ENCODE results near the gene UCP2. TPM values are rescaled to one million over a fixed set of nuclear protein-coding genes. Genes with fewer than 3 reads are reported as not detected.

UCP2 gene
- total RNA-seq, 2 experiments from 2014 or later: 400 to 407 TPM

- DNase-seq: no peak
- CTCF ChIA-PET: interaction anchor here (1.0 to 1.6 kb wide), 2 partner anchors 12 to 363 kb away, joined by 3 read pairs; no protein-coding TSS in a partner anchor
Observed at GRCh38 chr11:73957654-73958361, 24.8 kb downstream of the UCP2 start.

GRCh38 chr11:73956876-73957653, 25.6 kb downstream of the UCP2 start:
- POLR2A ChIA-PET: interaction anchor here (0.6 kb wide), 1 partner anchor 23 kb away, joined by 3 read pairs; no protein-coding TSS in a partner anchor

More at GRCh38 chr11:73957654-73958361, 24.8 kb downstream of the UCP2 start:
- Mint-ChIP-seq H3K4me3 (no peak overlapping the region), H3K36me3 (ENCODE audit: low read depth) (no peaks in the 10 kb centered on the region), H3K27me3 (peaks cover 12% of the 10 kb centered on the region), H3K9me3 (no peaks in the 10 kb centered on the region), H3K4me1 (peaks cover 4% of the 10 kb centered on the region), H3K27ac (no peak overlapping the region)
- POLR2A ChIA-PET: interaction anchor here (0.6 kb wide), 1 partner anchor 22 kb away, joined by 3 read pairs; no protein-coding TSS in a partner anchor

GRCh38 chr11:73951797-73952196, 30.8 kb downstream of the UCP2 start:
- ChIA-PET CTCF (no interaction called here), POLR2A (no interaction called here)
- Mint-ChIP-seq H3K27me3 (peaks cover 5% of the 10 kb centered on the region), H3K36me3 (ENCODE audit: low read depth) (no peaks in the 10 kb centered on the region), H3K27ac (no peak overlapping the region), H3K4me3 (no peak overlapping the region), H3K4me1 (no peaks in the 10 kb centered on the region), H3K9me3 (no peaks in the 10 kb centered on the region)
- no peak for DNase-seq

More at GRCh38 chr11:73956876-73957653, 25.6 kb downstream of the UCP2 start:
- Mint-ChIP-seq H3K27ac (no peak overlapping the region), H3K4me3 (no peak overlapping the region), H3K36me3 (ENCODE audit: low read depth) (no peaks in the 10 kb centered on the region), H3K4me1 (peaks cover 4% of the 10 kb centered on the region), H3K9me3 (no peaks in the 10 kb centered on the region), H3K27me3 (peaks cover 11% of the 10 kb centered on the region)
- CTCF ChIA-PET: interaction anchor here (0.7 to 1.6 kb wide), 3 partner anchors 11 to 364 kb away, joined by 3 read pairs; no protein-coding TSS in a partner anchor
- no peak for DNase-seq

GRCh38 chr11:73950869-73951710, 31.6 kb downstream of the UCP2 start, which contains the start of gene DNAJB13:
Gene DNAJB13, plus strand, starts transcription at chr11:73951026. Its CDS starts 44 bp downstream, at chr11:73951070.
- no peak within 1 kb of the TSS for H3K27ac Mint-ChIP-seq
- CTCF ChIA-PET: interaction anchor here (0.6 kb wide), 1 partner anchor 163 kb away, joined by 4 read pairs; no protein-coding TSS in a partner anchor
- H3K9me3 Mint-ChIP-seq: no peaks in the 10 kb centered on the region
- POLR2A ChIA-PET: no interaction called here
- H3K4me1 Mint-ChIP-seq: no peaks in the 10 kb centered on the region
- peak; percentile 45 for DNase-seq
- peaks cover 4% of the 10 kb centered on the region for H3K27me3 Mint-ChIP-seq
- no peaks in the 10 kb centered on the region for H3K36me3 Mint-ChIP-seq (ENCODE audit: low read depth)
- H3K4me3 Mint-ChIP-seq: no peak within 1 kb of the TSS

GRCh38 chr11:73949912-73950311, 32.7 kb downstream of the UCP2 start:
- no peaks in the 10 kb centered on the region for H3K27me3 Mint-ChIP-seq
- no peak overlapping the region for H3K27ac Mint-ChIP-seq
- no peak for DNase-seq
- ChIA-PET POLR2A (no interaction called here), CTCF (no interaction called here)
- H3K36me3 Mint-ChIP-seq (ENCODE audit: low read depth): no peaks in the 10 kb centered on the region
- H3K4me1 Mint-ChIP-seq: no peaks in the 10 kb centered on the region
- no peak overlapping the region for H3K4me3 Mint-ChIP-seq
- no peaks in the 10 kb centered on the region for H3K9me3 Mint-ChIP-seq

- H3K4me1 Mint-ChIP-seq: no peaks in the 10 kb centered on the region
- H3K27me3 Mint-ChIP-seq: no peaks in the 10 kb centered on the region
- H3K36me3 Mint-ChIP-seq (ENCODE audit: low read depth): no peaks in the 10 kb centered on the region
- ChIA-PET POLR2A (no interaction called here), CTCF (interaction anchor here (0.7 kb wide), 1 partner anchor 10 kb away, joined by 3 read pairs; no protein-coding TSS in a partner anchor)
- H3K4me3 Mint-ChIP-seq: no peak overlapping the region
- DNase-seq: no peak
- peak overlapping the region; percentile 11 for H3K27ac Mint-ChIP-seq
- H3K9me3 Mint-ChIP-seq: no peaks in the 10 kb centered on the region
Observed at GRCh38 chr11:73949246-73949645, 33.4 kb downstream of the UCP2 start.

GRCh38 chr11:73946798-73947458, 35.7 kb downstream of the UCP2 start:
- no peaks in the 10 kb centered on the region for H3K4me1 Mint-ChIP-seq
- CTCF ChIA-PET: no interaction called here
- no peak overlapping the region for H3K4me3 Mint-ChIP-seq
- H3K27ac Mint-ChIP-seq: no peak overlapping the region
- H3K9me3 Mint-ChIP-seq: no peaks in the 10 kb centered on the region
- no peaks in the 10 kb centered on the region for H3K36me3 Mint-ChIP-seq (ENCODE audit: low read depth)
- DNase-seq: no peak
- H3K27me3 Mint-ChIP-seq: no peaks in the 10 kb centered on the region
- POLR2A ChIA-PET: no interaction called here

GRCh38 chr11:73945396-73945795, 37.2 kb downstream of the UCP2 start:
- H3K9me3 Mint-ChIP-seq: peaks cover 5% of the 10 kb centered on the region
- no peaks in the 10 kb centered on the region for H3K27me3 Mint-ChIP-seq
- H3K27ac Mint-ChIP-seq: no peak overlapping the region
- no peak overlapping the region for H3K4me3 Mint-ChIP-seq
- POLR2A ChIA-PET: no interaction called here
- H3K4me1 Mint-ChIP-seq: no peaks in the 10 kb centered on the region
- CTCF ChIA-PET: interaction anchor here (1.2 kb wide), 1 partner anchor 13 kb away, joined by 3 read pairs; no protein-coding TSS in a partner anchor
- no peak for DNase-seq
- H3K36me3 Mint-ChIP-seq (ENCODE audit: low read depth): peaks cover 4% of the 10 kb centered on the region

- Mint-ChIP-seq H3K4me3 (no peak overlapping the region), H3K9me3 (peaks cover 5% of the 10 kb centered on the region), H3K36me3 (ENCODE audit: low read depth) (peaks cover 4% of the 10 kb centered on the region), H3K27me3 (no peaks in the 10 kb centered on the region), H3K27ac (no peak overlapping the region), H3K4me1 (no peaks in the 10 kb centered on the region)
- CTCF ChIA-PET: no interaction called here
- DNase-seq: no peak
- POLR2A ChIA-PET: no interaction called here
Observed at GRCh38 chr11:73944901-73945300, 37.7 kb downstream of the UCP2 start.

- H3K27ac Mint-ChIP-seq: no peak overlapping the region
- POLR2A ChIA-PET: no interaction called here
- no peaks in the 10 kb centered on the region for H3K27me3 Mint-ChIP-seq
- no peak overlapping the region for H3K4me3 Mint-ChIP-seq
- CTCF ChIA-PET: no interaction called here
- H3K36me3 Mint-ChIP-seq (ENCODE audit: low read depth): peaks cover 4% of the 10 kb centered on the region
- no peaks in the 10 kb centered on the region for H3K4me1 Mint-ChIP-seq
- H3K9me3 Mint-ChIP-seq: peaks cover 5% of the 10 kb centered on the region
- DNase-seq: no peak
Observed at GRCh38 chr11:73944085-73944484, 38.6 kb downstream of the UCP2 start.

GRCh38 chr11:73942010-73942409, 40.6 kb downstream of the UCP2 start:
- peaks cover 10% of the 10 kb centered on the region for H3K36me3 Mint-ChIP-seq (ENCODE audit: low read depth)
- ChIA-PET POLR2A (no interaction called here), CTCF (interaction anchor here (1.0 to 1.4 kb wide), 2 partner anchors 8 to 11 kb away, joined by 3 read pairs; no protein-coding TSS in a partner anchor)
- H3K4me1 Mint-ChIP-seq: no peaks in the 10 kb centered on the region
- no peak overlapping the region for H3K27ac Mint-ChIP-seq
- no peak overlapping the region for H3K4me3 Mint-ChIP-seq
- no peak for DNase-seq
- H3K9me3 Mint-ChIP-seq: peaks cover 11% of the 10 kb centered on the region
- H3K27me3 Mint-ChIP-seq: no peaks in the 10 kb centered on the region

- no peak overlapping the region for H3K27ac Mint-ChIP-seq
- H3K4me1 Mint-ChIP-seq: no peaks in the 10 kb centered on the region
- H3K27me3 Mint-ChIP-seq: no peaks in the 10 kb centered on the region
- H3K9me3 Mint-ChIP-seq: peaks cover 11% of the 10 kb centered on the region
- H3K36me3 Mint-ChIP-seq (ENCODE audit: low read depth): peaks cover 10% of the 10 kb centered on the region
- ChIA-PET POLR2A (no interaction called here), CTCF (interaction anchor here (1.0 kb wide), 1 partner anchor 10 kb away, joined by 3 read pairs; no protein-coding TSS in a partner anchor)
- DNase-seq: no peak
- H3K4me3 Mint-ChIP-seq: no peak overlapping the region
Observed at GRCh38 chr11:73940801-73941570, 41.7 kb downstream of the UCP2 start.
